Stimulated activated naive CD8-positive, alpha-beta T cell treated with anti-CD3 and anti-CD28 coated beads, Interleukin-15, Interleukin-2, amounts not matched to agents 100 ng/mL and 50 ng/mL, for 24 hours (primary cell): ENCODE results near the gene GYG2.

Source experiments
- H3K27ac Mint-ChIP-seq: one replicate; pipeline ENCODE4 v1.8.0; 2021; ENCODE audit warnings: mild to moderate bottlenecking, mixed read lengths
- H3K27me3 Mint-ChIP-seq: one replicate; pipeline ENCODE4 v1.8.0; 2021; ENCODE audit warnings: mixed read lengths
- H3K36me3 Mint-ChIP-seq: one replicate; pipeline ENCODE4 v1.8.0; 2021; ENCODE audit warnings: low read depth, mixed read lengths
- H3K4me1 Mint-ChIP-seq: one replicate; pipeline ENCODE4 v1.8.0; 2021; ENCODE audit warnings: low read depth, mixed read lengths
- H3K4me3 Mint-ChIP-seq: one replicate; pipeline ENCODE4 v1.8.0; 2021; ENCODE audit warnings: mild to moderate bottlenecking, mixed read lengths
- H3K9me3 Mint-ChIP-seq: one replicate; pipeline ENCODE4 v1.8.0; 2021; ENCODE audit warnings: mixed read lengths

Gene GYG2

DNA sequence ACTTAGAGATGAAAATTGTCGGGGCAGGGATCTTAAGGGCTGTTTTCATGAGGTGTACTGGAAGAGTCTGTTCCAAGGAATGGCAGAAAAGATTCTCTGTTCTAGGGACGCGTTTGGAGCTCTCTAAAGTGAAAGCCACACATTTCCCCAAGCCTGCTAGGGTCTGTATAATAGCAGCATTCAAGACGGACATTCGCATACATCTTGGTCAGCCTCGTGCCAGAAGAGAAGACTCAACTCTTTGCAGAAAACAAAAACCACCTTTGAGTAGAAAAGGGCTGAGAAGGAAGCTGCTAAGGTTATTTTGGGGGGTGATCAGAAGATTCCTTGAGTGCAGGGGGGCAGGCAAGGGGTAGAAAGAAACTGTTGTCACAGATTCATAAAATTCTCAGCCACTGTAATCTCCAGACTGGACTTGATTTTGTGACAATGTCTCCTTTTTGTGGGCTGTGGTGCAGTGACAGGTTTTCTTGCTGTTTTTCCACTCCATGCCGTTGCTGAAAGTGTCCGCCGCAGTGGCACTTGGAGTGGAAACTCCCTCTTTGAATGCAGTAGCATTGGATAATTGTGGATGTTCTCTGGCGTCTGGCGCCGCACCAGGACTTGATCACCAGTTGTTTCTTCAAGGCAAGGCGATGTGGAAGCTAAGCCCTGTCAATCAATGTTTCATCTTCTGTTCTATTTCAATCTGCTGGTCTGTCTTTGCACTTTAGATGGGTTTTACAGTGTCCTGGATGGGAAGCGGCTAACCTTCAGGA lies 2.9 kb downstream of the GYG2 start:
- H3K36me3 Mint-ChIP-seq = no peaks in the 10 kb centered on the region
- no peaks in the 10 kb centered on the region for H3K9me3 Mint-ChIP-seq
- H3K4me3 Mint-ChIP-seq = no peak overlapping the region
- H3K4me1 Mint-ChIP-seq = no peaks in the 10 kb centered on the region
- H3K27ac Mint-ChIP-seq = no peak overlapping the region
- H3K27me3 Mint-ChIP-seq = peaks cover 6% of the 10 kb centered on the region

DNA sequence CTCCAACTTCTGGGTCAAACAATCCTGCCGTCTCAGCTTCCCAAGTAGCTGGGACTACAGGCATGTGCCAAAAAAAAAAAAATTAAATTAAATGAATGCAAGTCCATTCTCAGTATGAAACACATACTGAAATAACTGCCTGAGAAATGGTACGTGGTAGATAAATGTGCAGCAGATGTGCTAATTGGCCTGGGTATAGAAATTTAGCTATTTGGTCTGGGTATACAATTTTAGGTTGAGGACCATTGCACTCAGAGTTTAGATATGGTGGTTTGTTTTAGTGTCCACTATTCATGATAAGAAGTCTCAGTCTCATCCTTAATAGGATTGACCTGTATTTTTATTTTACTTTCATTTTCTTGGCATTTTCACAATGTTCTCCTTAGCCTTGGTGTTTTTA lies 9.2 kb downstream of the GYG2 start:
- Mint-ChIP-seq H3K27ac (no peak overlapping the region), H3K27me3 (peaks cover 3% of the 10 kb centered on the region), H3K36me3 (no peaks in the 10 kb centered on the region), H3K4me1 (no peaks in the 10 kb centered on the region), H3K4me3 (no peak overlapping the region), H3K9me3 (no peaks in the 10 kb centered on the region)

DNA sequence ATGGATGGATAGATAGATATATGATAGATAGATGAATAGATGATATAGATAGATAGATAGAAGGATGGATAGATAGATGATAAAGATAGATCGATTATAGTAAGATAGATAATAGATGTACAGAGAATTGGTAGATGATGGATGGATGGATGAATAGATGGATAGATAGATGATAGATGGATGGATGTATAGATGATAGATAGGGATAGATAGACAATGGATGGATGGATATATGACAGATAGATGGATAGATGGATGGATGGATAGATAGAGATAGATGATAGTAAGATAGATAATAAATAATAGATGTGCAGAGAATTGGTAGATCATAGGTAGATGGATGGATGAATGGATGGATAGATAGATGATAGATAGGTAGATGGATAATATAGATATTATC lies 12.2 kb downstream of the GYG2 start:
- H3K27me3 Mint-ChIP-seq = peaks cover 3% of the 10 kb centered on the region
- H3K36me3 Mint-ChIP-seq = no peaks in the 10 kb centered on the region
- no peak overlapping the region for H3K4me3 Mint-ChIP-seq
- H3K9me3 Mint-ChIP-seq = no peaks in the 10 kb centered on the region
- H3K27ac Mint-ChIP-seq = no peak overlapping the region
- H3K4me1 Mint-ChIP-seq = no peaks in the 10 kb centered on the region

DNA sequence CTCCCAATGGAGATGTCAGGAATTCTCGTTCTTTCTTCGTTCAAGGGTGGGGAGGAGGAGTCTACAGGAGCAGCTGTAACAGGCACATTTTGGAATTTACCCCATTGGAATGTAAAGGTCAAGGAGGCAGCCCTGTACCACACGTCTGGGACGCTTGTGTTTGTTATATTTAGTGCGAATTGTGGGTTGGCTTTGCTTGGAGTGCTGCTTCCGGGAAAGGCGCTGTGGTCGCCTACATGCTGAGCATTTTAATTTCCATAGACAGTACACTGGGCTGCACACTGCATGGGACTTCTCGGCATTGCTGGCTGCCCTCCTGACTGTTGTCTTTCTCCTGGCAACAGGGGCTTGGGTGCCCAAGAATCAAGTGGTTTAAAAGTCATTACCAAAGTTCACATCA lies 12.8 kb downstream of the GYG2 start:
- Mint-ChIP-seq H3K4me1 (no peaks in the 10 kb centered on the region), H3K9me3 (no peaks in the 10 kb centered on the region), H3K36me3 (no peaks in the 10 kb centered on the region), H3K27ac (no peak overlapping the region), H3K4me3 (no peak overlapping the region), H3K27me3 (peaks cover 3% of the 10 kb centered on the region)

DNA sequence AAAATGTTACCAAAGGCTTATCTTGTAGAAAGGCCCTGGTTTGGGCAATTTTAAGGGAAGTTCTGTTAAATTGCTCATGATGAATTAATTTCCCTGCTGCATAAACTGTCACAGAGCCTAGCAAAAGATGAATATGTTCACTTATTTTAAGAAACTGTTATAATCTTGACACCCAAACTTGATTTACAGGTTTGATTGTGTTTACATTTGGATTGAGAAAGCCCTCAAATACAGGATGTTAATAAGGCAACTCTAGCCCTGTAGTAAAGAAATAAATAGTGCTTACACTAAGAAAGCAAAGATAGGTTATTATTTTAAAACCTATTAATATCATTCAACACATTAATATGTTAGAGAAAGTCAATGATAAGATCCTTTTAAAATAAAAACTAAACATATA lies 18.3 kb downstream of the GYG2 start:
- H3K27me3 Mint-ChIP-seq = no peaks in the 10 kb centered on the region
- H3K27ac Mint-ChIP-seq = no peak overlapping the region
- H3K4me3 Mint-ChIP-seq = no peak overlapping the region
- H3K36me3 Mint-ChIP-seq = no peaks in the 10 kb centered on the region
- no peaks in the 10 kb centered on the region for H3K4me1 Mint-ChIP-seq
- no peaks in the 10 kb centered on the region for H3K9me3 Mint-ChIP-seq

DNA sequence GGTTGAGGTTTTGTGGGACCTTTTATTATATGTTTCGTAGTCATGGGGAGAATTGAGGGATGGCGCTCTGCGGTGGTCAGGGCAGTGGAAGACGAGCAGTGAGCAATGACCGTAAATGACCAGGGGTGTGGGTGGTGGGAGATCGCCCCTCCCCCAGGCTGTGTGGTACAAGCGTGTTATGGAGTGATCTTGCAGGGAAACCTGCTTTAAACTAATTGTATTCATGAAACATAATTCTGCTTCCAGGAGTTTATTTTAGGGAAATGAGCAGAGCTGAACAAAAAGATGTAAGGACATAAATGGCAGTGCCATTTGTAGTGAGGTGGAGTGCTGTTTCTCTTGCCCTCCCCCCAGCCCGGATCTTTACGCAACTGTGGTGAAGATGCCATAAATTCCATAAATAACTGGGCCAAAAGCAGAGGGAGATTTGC lies 20.2 kb downstream of the GYG2 start:
- Mint-ChIP-seq H3K36me3 (no peaks in the 10 kb centered on the region), H3K9me3 (no peaks in the 10 kb centered on the region), H3K27me3 (no peaks in the 10 kb centered on the region), H3K4me3 (no peak overlapping the region), H3K4me1 (no peaks in the 10 kb centered on the region), H3K27ac (no peak overlapping the region)

DNA sequence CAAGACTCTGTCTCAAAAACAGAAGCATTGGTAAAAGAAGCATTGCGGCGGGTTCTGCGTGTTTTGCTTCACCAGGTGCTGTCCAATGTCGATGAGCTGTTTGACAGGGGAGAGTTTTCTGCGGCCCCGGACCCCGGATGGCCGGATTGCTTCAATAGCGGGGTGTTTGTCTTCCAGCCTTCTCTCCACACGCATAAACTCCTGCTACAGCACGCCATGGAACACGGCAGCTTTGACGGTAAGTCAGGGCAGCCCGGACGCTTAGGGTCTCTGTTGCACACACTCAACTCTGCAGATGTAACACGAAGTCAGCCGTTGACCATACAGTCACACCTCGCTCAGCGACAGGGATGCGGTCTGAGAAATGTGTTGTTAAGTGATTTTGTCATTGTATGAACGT lies 26.2 kb downstream of the GYG2 start:
- Mint-ChIP-seq H3K36me3 (no peaks in the 10 kb centered on the region), H3K4me1 (no peaks in the 10 kb centered on the region), H3K27ac (no peak overlapping the region), H3K4me3 (no peak overlapping the region), H3K27me3 (no peaks in the 10 kb centered on the region), H3K9me3 (no peaks in the 10 kb centered on the region)

DNA sequence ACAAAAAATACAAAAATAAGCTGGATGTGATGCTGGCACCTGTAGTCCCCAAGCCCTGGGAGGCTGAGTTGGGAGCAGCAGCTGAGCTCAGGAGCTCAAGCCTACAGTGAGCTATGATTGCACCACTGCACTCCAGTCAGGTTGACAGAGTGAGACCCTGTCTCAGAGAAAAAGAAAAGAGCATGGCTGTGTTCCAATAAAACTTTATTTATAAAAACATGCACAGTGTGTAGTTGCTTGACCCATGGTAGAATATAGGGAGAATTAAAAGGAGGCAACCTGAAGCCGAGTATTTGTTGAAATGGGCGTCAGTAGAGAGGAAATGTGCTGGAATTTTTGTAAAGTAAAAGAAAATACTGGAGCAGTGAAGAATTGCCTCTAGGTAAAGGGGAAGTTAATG lies 27.0 kb downstream of the GYG2 start:
- Mint-ChIP-seq H3K36me3 (no peaks in the 10 kb centered on the region), H3K27me3 (no peaks in the 10 kb centered on the region), H3K4me1 (no peaks in the 10 kb centered on the region), H3K27ac (no peak overlapping the region), H3K4me3 (no peak overlapping the region), H3K9me3 (no peaks in the 10 kb centered on the region)

DNA sequence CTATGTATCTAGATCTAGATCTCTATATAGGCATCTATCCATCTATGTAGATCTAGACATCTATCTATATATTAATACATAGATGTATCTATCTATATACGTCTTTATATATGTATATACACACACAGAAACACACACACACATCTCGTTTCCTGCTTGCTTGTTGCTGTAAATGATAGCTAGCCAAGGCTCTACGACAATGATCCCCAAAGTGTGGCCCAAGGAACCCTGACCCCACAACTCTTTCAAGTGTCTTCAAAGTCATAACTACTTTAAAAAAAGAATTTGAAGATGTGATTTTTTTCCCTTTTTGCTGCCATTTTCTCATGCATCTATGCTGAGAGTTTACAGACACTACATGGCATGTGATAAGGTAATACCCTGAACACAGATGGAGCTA lies 28.8 kb downstream of the GYG2 start:
- no peak overlapping the region for H3K4me3 Mint-ChIP-seq
- H3K27ac Mint-ChIP-seq = no peak overlapping the region
- H3K36me3 Mint-ChIP-seq = no peaks in the 10 kb centered on the region
- no peaks in the 10 kb centered on the region for H3K4me1 Mint-ChIP-seq
- no peaks in the 10 kb centered on the region for H3K9me3 Mint-ChIP-seq
- H3K27me3 Mint-ChIP-seq = no peaks in the 10 kb centered on the region

DNA sequence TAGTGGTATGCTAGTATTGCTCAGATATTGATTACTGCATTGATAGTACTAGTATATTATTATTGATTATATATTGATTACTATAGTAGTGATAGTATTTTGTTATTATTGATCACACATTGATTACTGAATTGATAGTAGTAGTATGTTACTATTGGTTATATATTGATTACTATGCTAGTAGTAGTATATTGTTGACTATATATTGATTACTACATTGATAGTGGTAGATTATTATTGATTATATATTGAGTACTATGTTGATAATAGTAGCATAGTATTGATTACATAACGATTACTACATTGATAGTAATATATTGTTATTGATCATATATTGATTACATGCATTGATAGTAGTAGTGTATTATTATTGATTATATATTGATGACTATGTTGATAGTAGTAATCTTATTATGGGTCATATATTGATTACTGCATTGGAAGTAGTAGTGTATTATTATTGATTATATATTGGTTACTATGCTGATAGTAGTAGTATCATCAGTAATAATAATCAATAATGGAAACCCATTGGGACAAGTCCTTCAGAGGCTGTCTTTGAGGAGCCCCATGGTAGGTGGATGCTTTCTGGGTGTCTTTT lies 30.6 kb downstream of the GYG2 start:
- Mint-ChIP-seq H3K36me3 (no peaks in the 10 kb centered on the region), H3K27me3 (no peaks in the 10 kb centered on the region), H3K4me1 (no peaks in the 10 kb centered on the region), H3K9me3 (no peaks in the 10 kb centered on the region), H3K27ac (no peak overlapping the region), H3K4me3 (no peak overlapping the region)

DNA sequence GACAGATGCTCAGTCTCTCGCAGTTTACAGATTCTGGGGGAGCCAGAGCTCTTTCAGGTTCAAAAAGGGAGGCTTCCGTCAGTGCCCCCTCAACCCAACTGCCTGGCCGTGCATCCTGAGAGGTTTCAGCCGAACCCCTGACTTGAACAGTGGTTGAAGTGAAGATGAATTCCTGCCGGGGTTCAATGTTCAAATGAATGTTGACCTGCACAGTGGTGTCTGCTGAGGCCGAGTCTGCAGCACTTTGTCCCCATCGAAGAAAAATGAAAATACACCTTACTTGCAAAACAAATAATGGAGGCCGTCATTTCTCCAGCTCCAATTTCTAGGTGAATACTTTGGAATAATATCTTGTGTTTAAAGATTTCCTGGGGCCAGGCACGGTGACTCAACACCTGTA lies 33.7 kb downstream of the GYG2 start:
- Mint-ChIP-seq H3K27ac (no peak overlapping the region), H3K27me3 (no peaks in the 10 kb centered on the region), H3K4me3 (no peak overlapping the region), H3K9me3 (no peaks in the 10 kb centered on the region), H3K4me1 (no peaks in the 10 kb centered on the region), H3K36me3 (no peaks in the 10 kb centered on the region)

DNA sequence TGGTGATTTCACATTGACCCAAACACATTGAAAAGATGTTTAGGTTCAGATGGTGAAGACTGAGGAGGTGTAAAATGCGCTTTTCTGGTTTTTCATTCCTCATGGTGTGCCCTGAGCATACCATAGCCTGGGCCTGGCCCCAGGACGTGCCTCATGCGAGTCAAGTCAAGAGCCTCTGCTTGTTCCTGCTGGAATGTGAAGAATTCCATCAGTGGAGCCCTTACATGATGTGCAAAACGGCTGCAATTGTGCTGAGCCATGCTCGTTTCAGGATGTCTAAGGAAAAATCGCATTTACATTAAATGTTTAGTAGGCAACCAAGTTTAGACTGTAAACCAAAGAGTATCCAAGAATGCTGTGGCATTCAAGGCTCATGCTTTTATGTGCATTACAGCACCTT lies 34.9 kb downstream of the GYG2 start:
- no peaks in the 10 kb centered on the region for H3K27me3 Mint-ChIP-seq
- H3K9me3 Mint-ChIP-seq = no peaks in the 10 kb centered on the region
- no peaks in the 10 kb centered on the region for H3K36me3 Mint-ChIP-seq
- H3K4me1 Mint-ChIP-seq = no peaks in the 10 kb centered on the region
- H3K27ac Mint-ChIP-seq = no peak overlapping the region
- no peak overlapping the region for H3K4me3 Mint-ChIP-seq

DNA sequence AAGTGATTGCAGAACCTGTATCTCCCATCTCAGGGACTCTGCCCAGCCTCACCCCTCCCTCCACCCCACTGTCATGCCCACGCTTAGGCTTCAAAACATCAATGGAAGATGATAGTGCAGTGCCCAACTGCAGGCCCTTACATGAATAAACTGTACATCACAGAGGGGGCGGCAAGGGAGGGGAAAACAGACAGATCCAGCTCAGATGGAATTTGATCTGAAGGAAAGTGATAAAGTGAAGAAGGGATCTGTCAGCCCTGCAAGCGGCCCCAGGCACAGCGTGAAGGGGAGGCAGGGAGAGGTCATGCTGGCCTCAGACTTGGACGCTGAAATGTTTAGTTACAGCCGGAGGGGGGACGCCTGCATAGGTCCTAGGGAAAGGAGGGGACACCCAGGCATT lies 38.5 kb downstream of the GYG2 start:
- Mint-ChIP-seq H3K9me3 (no peaks in the 10 kb centered on the region), H3K27ac (no peak overlapping the region), H3K4me1 (no peaks in the 10 kb centered on the region), H3K4me3 (no peak overlapping the region), H3K36me3 (no peaks in the 10 kb centered on the region), H3K27me3 (no peaks in the 10 kb centered on the region)

DNA sequence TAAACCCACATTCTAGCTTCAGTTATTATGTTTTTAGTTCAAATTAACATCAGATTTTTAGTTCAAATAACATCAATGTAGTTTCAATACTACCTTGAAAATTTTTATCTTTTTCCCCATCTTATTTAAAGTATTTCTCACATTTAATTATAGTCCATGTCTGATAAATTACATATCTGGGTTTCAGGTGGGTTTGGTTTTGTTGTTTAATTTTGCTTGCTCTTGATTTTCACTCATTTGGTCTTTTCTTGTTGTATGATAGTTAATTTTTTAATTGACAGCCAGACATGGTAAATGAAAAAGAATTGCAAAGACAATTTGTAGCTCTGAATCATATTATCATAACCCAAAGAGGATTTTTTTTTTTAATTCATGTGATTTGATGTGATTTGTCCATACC lies 41.9 kb downstream of the GYG2 start:
- Mint-ChIP-seq H3K9me3 (no peaks in the 10 kb centered on the region), H3K4me1 (no peaks in the 10 kb centered on the region), H3K4me3 (no peak overlapping the region), H3K27me3 (no peaks in the 10 kb centered on the region), H3K36me3 (no peaks in the 10 kb centered on the region), H3K27ac (no peak overlapping the region)

DNA sequence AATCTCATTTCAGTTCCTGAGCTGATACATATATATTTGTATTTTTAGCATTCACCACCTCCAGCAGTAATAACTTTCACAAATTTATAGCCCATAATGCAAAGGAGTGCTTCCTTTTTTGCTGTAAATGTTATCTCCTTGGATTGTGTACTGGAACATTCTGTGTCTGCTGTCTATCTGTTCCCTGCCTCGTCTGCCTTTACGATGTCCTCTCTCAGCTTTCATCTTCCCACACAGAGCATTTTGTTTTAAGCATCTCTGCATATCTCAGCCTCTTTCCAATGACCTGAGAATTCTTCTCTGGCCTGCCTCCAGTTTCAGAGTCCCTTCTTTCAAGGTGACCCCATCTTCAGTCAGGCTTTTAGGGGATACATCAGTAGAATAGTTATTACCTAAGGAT lies 43.1 kb downstream of the GYG2 start:
- Mint-ChIP-seq H3K9me3 (no peaks in the 10 kb centered on the region), H3K27me3 (no peaks in the 10 kb centered on the region), H3K36me3 (no peaks in the 10 kb centered on the region)

DNA sequence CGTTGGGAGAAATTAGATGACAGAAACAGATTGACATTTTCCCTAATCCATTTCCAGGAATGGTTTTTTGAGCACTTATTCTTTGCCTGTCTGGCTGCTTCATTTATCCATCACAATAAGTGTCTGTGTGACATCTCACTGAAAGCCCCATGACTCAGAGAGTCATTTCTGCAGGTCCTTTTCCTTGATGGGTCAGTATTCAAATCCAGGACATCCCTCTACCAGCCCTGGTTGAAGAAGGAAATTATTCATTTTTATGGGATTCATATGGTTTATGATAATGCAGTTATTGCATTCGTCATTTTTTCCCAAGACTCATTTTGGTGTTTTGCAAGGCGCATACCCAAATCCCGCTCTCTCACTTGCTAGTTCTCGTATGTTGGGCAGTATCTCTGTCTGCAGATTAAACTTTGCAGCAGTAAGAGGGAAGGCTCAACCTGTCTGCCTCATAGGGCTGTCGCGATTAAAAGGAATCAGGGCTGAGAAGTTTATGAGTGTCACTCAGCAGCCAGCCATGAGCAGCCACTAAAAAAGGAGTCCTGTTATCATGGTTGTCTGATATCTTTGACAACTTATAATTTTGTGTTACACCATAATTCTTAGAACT lies 44.0 kb downstream of the GYG2 start:
- Mint-ChIP-seq H3K36me3 (no peaks in the 10 kb centered on the region), H3K27ac (no peak overlapping the region), H3K27me3 (no peaks in the 10 kb centered on the region), H3K4me1 (no peaks in the 10 kb centered on the region), H3K9me3 (no peaks in the 10 kb centered on the region), H3K4me3 (no peak overlapping the region)

More for the DNA sequence above, 43.1 kb downstream of the GYG2 start:
- no peaks in the 10 kb centered on the region for H3K4me1 Mint-ChIP-seq
- no peak overlapping the region for H3K4me3 Mint-ChIP-seq
- H3K27ac Mint-ChIP-seq = no peak overlapping the region
